ENCODE results near the gene CACTIN.

DNA sequence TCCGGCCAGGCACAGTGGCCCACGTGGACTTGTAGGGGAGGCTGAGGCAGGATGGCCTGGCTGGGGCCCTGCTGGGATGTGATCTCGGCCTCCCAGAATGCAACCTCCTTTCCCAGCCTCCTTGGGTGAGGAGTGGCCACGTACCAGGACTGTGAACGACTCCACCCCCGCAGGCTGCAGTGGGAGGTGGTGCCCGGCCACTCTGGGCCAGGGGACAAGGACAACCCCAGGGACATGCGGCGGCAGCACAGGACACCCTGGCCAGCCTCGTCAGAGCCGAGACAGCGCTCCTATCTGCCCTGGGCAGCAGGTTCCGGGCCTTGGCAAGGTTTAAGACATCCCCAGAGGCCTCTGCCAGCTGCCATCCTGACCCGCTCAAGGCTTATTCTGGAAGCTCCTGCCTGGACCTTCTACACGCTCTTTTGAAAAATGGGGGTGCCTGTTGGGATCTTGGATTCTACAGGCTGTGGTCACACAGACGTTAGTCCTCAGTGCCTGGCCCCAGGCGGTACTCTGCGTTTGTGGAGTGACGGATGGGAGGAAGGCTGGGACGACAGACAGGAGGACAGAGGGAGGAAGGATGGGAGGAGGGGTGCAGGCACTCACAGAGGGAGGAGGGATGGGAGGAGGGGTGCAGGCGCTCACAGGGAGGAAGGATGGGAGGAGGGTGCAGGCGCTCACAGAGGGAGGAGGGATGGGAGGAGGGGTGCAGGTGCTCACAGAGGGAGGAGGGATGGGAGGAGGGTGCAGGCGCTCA lies 19.9 kb upstream of the CACTIN start:
- TF ChIP-seq POLR2A (IDR thresholded peaks at IDR 0.05) (no peak), EP300 (IDR thresholded peaks at IDR 0.05) (no peak)
- TF ChIP-seq, protein P1, sequence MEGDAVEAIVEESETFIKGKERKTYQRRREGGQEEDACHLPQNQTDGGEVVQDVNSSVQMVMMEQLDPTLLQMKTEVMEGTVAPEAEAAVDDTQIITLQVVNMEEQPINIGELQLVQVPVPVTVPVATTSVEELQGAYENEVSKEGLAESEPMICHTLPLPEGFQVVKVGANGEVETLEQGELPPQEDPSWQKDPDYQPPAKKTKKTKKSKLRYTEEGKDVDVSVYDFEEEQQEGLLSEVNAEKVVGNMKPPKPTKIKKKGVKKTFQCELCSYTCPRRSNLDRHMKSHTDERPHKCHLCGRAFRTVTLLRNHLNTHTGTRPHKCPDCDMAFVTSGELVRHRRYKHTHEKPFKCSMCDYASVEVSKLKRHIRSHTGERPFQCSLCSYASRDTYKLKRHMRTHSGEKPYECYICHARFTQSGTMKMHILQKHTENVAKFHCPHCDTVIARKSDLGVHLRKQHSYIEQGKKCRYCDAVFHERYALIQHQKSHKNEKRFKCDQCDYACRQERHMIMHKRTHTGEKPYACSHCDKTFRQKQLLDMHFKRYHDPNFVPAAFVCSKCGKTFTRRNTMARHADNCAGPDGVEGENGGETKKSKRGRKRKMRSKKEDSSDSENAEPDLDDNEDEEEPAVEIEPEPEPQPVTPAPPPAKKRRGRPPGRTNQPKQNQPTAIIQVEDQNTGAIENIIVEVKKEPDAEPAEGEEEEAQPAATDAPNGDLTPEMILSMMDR (IDR thresholded peaks at IDR 0.05), result no peak
